ENCODE results near the gene MEGF11.

Gene MEGF11

GRCh38 chr15:66241908-66242285, 11.7 kb downstream of the MEGF11 start:
- 0 out of 2 replicates have a peak, but pooled peaks have one; percentile 12 for TF ChIP-seq ZBTB17 (tag by site-specific recombination; IDR thresholded peaks at IDR 0.05)
- no peak for TF ChIP-seq ZNF146 (tag by site-specific recombination; IDR thresholded peaks at IDR 0.05)
- TF ChIP-seq ZNF600 (tag by site-specific recombination; IDR thresholded peaks at IDR 0.05) = peak; percentile 73
- TF ChIP-seq ZNF292 (tag by site-specific recombination; IDR thresholded peaks at IDR 0.05; ENCODE audit: borderline replicate concordance, low read depth) = no peak
- TF ChIP-seq ZNF518A (tag by site-specific recombination; conservative IDR thresholded peaks at IDR 0.05; ENCODE audit: low read depth) = no peak
- TF ChIP-seq ZNF274 (IDR thresholded peaks at IDR 0.05; ENCODE audit: low read length) = no peak
- no peak for TF ChIP-seq ZNF274 (tag by site-specific recombination; IDR thresholded peaks at IDR 0.05; ENCODE audit: borderline replicate concordance)
- no peak for TF ChIP-seq ZNF433 (tag by site-specific recombination; IDR thresholded peaks at IDR 0.05; ENCODE audit: low read depth)
- TF ChIP-seq KLF9 (tag by site-specific recombination; IDR thresholded peaks at IDR 0.05; ENCODE audit: low read depth) = no peak
- no peak for TF ChIP-seq ZNF341 (tag by site-specific recombination; IDR thresholded peaks at IDR 0.05; ENCODE audit: low read depth)
- TF ChIP-seq ZNF639 (tag by site-specific recombination; IDR thresholded peaks at IDR 0.05) = no peak
- no peak for TF ChIP-seq ZNF610 (tag by site-specific recombination; IDR thresholded peaks at IDR 0.05; ENCODE audit: borderline replicate concordance)
- no peak for TF ChIP-seq KLF17 (tag by site-specific recombination; IDR thresholded peaks at IDR 0.05)
- no peak for TF ChIP-seq ZNF549 (tag by site-specific recombination; IDR thresholded peaks at IDR 0.05)
- TF ChIP-seq ZNF585B (tag by site-specific recombination; IDR thresholded peaks at IDR 0.05) = no peak
- TF ChIP-seq ZNF174 (tag by site-specific recombination; IDR thresholded peaks at IDR 0.05) = no peak
- no peak for TF ChIP-seq ZNF580 (tag by site-specific recombination; IDR thresholded peaks at IDR 0.05)
- peak; percentile 80; the same call in 1 of the 2 replicates for TF ChIP-seq ZNF121 (tag by site-specific recombination; IDR thresholded peaks at IDR 0.05)
- peak; percentile 17; the same call in 1 of the 2 replicates for TF ChIP-seq GLIS1 (tag by site-specific recombination; IDR thresholded peaks at IDR 0.05)
- no peak for TF ChIP-seq ZNF692 (tag by site-specific recombination; IDR thresholded peaks at IDR 0.05)
- Histone ChIP-seq H3K4me1 (ENCODE audit: control insufficient read depth, insufficient read depth, low read length) (no peaks in the 10 kb centered on the region), H3K9me3 (ENCODE audit: control insufficient read depth, insufficient read depth, low read depth, low read length) (no peaks in the 10 kb centered on the region), H3K4me3 (ENCODE audit: low read depth, low read length) (no peak overlapping the region), H3K27ac (ENCODE audit: extremely low read depth, low read depth, low read length) (no peak overlapping the region), H3K36me3 (ENCODE audit: control insufficient read depth in 2 of 2, insufficient read depth in 1 of 2, low read length in 2 of 2) (no peaks in the 10 kb centered on the region)
- ChIA-PET POLR2A (no interaction called here), CTCF (no interaction called here)
